Measurements from ENCODE around the gene HOTAIR. TPM values are rescaled to one million over a fixed set of nuclear protein-coding genes. Genes with fewer than 3 reads are reported as not detected.

HOTAIR gene
- total RNA-seq, 1 donor from 2014 or later, result not detected

- Histone ChIP-seq H3K9me3 (no peaks in the 10 kb centered on the region), H3K4me1 (peaks cover 26% of the 10 kb centered on the region), H3K27me3 (peaks cover 100% of the 10 kb centered on the region), H3K27ac (no peak overlapping the region), H3K36me3 (no peaks in the 10 kb centered on the region), H3K4me3 (peak overlapping the region; percentile 52)
- DNase-seq (no peak), ATAC-seq (no peak)
- TF ChIP-seq CTCF (IDR thresholded peaks at IDR 0.05), result no peak
- intact Hi-C loops (cut with DNase I), result no loop called here
Measured at GRCh38 chr12:53996240-53997203, 21.8 kb upstream of the HOTAIR start.

GRCh38 chr12:53995378-53996239 is 20.9 kb upstream of the HOTAIR start:
- ATAC-seq, result peak; percentile 57
- no peak for TF ChIP-seq CTCF (IDR thresholded peaks at IDR 0.05)
- peak overlapping the region; percentile 52 for H3K4me3 ChIP-seq
- intact Hi-C loops (cut with DNase I), result no loop called here
- peaks cover 100% of the 10 kb centered on the region for H3K27me3 ChIP-seq
- peaks cover 26% of the 10 kb centered on the region for H3K4me1 ChIP-seq
- H3K9me3 ChIP-seq, result no peaks in the 10 kb centered on the region
- H3K27ac ChIP-seq, result no peak overlapping the region
- H3K36me3 ChIP-seq, result no peaks in the 10 kb centered on the region
- DNase-seq, result no peak

GRCh38 chr12:53995002-53995377 is 20.2 kb upstream of the HOTAIR start:
- Histone ChIP-seq H3K27ac (no peak overlapping the region), H3K4me1 (peaks cover 21% of the 10 kb centered on the region), H3K9me3 (no peaks in the 10 kb centered on the region), H3K27me3 (peaks cover 100% of the 10 kb centered on the region), H3K4me3 (peak overlapping the region; percentile 52), H3K36me3 (no peaks in the 10 kb centered on the region)
- ATAC-seq (no peak), DNase-seq (no peak)
- no peak for TF ChIP-seq CTCF (IDR thresholded peaks at IDR 0.05)
- intact Hi-C loops (cut with DNase I), result no loop called here

GRCh38 chr12:53994264-53995001 is 19.7 kb upstream of the HOTAIR start:
- intact Hi-C loops (cut with DNase I), result no loop called here
- H3K4me3 ChIP-seq, result no peak overlapping the region
- peaks cover 23% of the 10 kb centered on the region for H3K4me1 ChIP-seq
- no peak for TF ChIP-seq CTCF (IDR thresholded peaks at IDR 0.05)
- H3K36me3 ChIP-seq, result no peaks in the 10 kb centered on the region
- peaks cover 100% of the 10 kb centered on the region for H3K27me3 ChIP-seq
- H3K27ac ChIP-seq, result no peak overlapping the region
- no peak for ATAC-seq
- DNase-seq, result no peak
- H3K9me3 ChIP-seq, result no peaks in the 10 kb centered on the region

- H3K4me3 ChIP-seq, result no peak overlapping the region
- no peaks in the 10 kb centered on the region for H3K9me3 ChIP-seq
- no peaks in the 10 kb centered on the region for H3K36me3 ChIP-seq
- H3K4me1 ChIP-seq, result peaks cover 28% of the 10 kb centered on the region
- no peak for TF ChIP-seq CTCF (IDR thresholded peaks at IDR 0.05)
- no peak for DNase-seq
- intact Hi-C loops (cut with DNase I), result no loop called here
- no peak overlapping the region for H3K27ac ChIP-seq
- peaks cover 100% of the 10 kb centered on the region for H3K27me3 ChIP-seq
- no peak for ATAC-seq
Measured at GRCh38 chr12:53994009-53994263, 19.2 kb upstream of the HOTAIR start.

Measured in upper lobe of right lung (tissue), 1 donor.